ENCODE measurements around the gene TMC8. TPM values are rescaled to one million over a fixed set of nuclear protein-coding genes. Genes with fewer than 3 reads are reported as not detected.

The TMC8 gene
- polyA plus RNA-seq, 1 of the 3 experiments (the other 2 are of a cell fraction): 0.18 TPM

GRCh38 chr17:78142119-78142861 is 11.7 kb downstream of the TMC8 start:
- peaks cover 4 to 19% of the 10 kb centered on the region in 2 experiments; a peak in 2 of 4 replicates for H3K4me1 ChIP-seq (ENCODE audit: control insufficient read depth in 1 of 2, insufficient read depth in 2 of 2, low read depth in 1 of 2, low read length in 1 of 2)
- WGBS (ENCODE audit: low lambda C conversion rate): 65% methylated on average over 11 of the region's 16 CpGs
- no peak overlapping the region for H2AFZ ChIP-seq (ENCODE audit: low read depth)
- no peak overlapping the region for H3K4me3 ChIP-seq (ENCODE audit: low read depth in 2 of 2, low read length in 1 of 2)
- no peaks in the 10 kb centered on the region for H3K79me2 ChIP-seq (ENCODE audit: insufficient read depth)
- ChIA-PET CTCF (interaction anchor here (0.6 to 1.8 kb wide), 6 partner anchors 30 to 123 kb away, joined by 3 to 10 read pairs (median 4); partner anchors contain the start of gene BIRC5), POLR2A (no interaction called here)
- DNase-seq: no peak
- no peaks in the 10 kb centered on the region for H3K27me3 ChIP-seq (ENCODE audit: insufficient read depth)
- H3F3A ChIP-seq (replicated peaks; ENCODE audit: insufficient read depth): peaks cover 3% of the 10 kb centered on the region
- no peak overlapping the region for H3K27ac ChIP-seq (ENCODE audit: low read depth in 2 of 2, low read length in 1 of 2)
- H4K20me1 ChIP-seq (ENCODE audit: insufficient read depth): no peaks in the 10 kb centered on the region
- TF ChIP-seq FOXM1 (IDR thresholded peaks at IDR 0.05; ENCODE audit: low read depth): no peak
- TF ChIP-seq EP300 (IDR thresholded peaks at IDR 0.05; ENCODE audit: borderline replicate concordance in 1 of 2, low read depth in 1 of 2, low read length in 1 of 2): no peak
- TF ChIP-seq TEAD4 (IDR thresholded peaks at IDR 0.05; ENCODE audit: borderline replicate concordance, insufficient read depth): no peak
- H3K9me3 ChIP-seq: no peaks in the 10 kb centered on the region
- H3K36me3 ChIP-seq (replicated peaks in 1 of 2; ENCODE audit: control insufficient read depth in 1 of 2, insufficient read depth in 2 of 2, low read length in 1 of 2): no peaks in the 10 kb centered on the region
- H3K9me2 ChIP-seq: no peaks in the 10 kb centered on the region
- no peak overlapping the region for H3K4me2 ChIP-seq
- H3K9ac ChIP-seq: no peak overlapping the region

- DNase-seq: no peak
- Histone ChIP-seq H4K20me1 (ENCODE audit: insufficient read depth) (no peaks in the 10 kb centered on the region), H3K36me3 (replicated peaks in 1 of 2; ENCODE audit: control insufficient read depth in 1 of 2, insufficient read depth in 2 of 2, low read length in 1 of 2) (no peaks in the 10 kb centered on the region), H3K27me3 (ENCODE audit: insufficient read depth) (no peaks in the 10 kb centered on the region), H3F3A (replicated peaks; ENCODE audit: insufficient read depth) (peaks cover 3% of the 10 kb centered on the region), H3K9me2 (no peaks in the 10 kb centered on the region), H3K4me1 (ENCODE audit: control insufficient read depth in 1 of 2, insufficient read depth in 2 of 2, low read depth in 1 of 2, low read length in 1 of 2) (peaks cover 4 to 19% of the 10 kb centered on the region in 2 experiments; a peak in 2 of 4 replicates), H2AFZ (ENCODE audit: low read depth) (no peak overlapping the region), H3K4me3 (ENCODE audit: low read depth in 2 of 2, low read length in 1 of 2) (no peak overlapping the region), H3K79me2 (ENCODE audit: insufficient read depth) (no peaks in the 10 kb centered on the region), H3K4me2 (peak overlapping the region; percentile 37; the same call in 1 of the 2 replicates), H3K9ac (no peak overlapping the region), H3K27ac (ENCODE audit: low read depth in 2 of 2, low read length in 1 of 2) (no peak overlapping the region), H3K9me3 (no peaks in the 10 kb centered on the region)
- TF ChIP-seq REST (IDR thresholded peaks at IDR 0.05; ENCODE audit: low read depth, low read length): no peak
- TF ChIP-seq FOXJ3 (CRISPR knock-in tag; IDR thresholded peaks at IDR 0.05): no peak
- no peak for TF ChIP-seq TAF1 (IDR thresholded peaks at IDR 0.05; ENCODE audit: borderline replicate concordance, low read depth, low read length)
- no peak for TF ChIP-seq GATA2 (CRISPR knock-in tag; IDR thresholded peaks at IDR 0.05)
- TF ChIP-seq FOXM1 (IDR thresholded peaks at IDR 0.05; ENCODE audit: low read depth): no peak
- no peak for TF ChIP-seq TEAD4 (IDR thresholded peaks at IDR 0.05; ENCODE audit: borderline replicate concordance, insufficient read depth)
- no peak for TF ChIP-seq SIN3A (IDR thresholded peaks at IDR 0.05; ENCODE audit: borderline replicate concordance, low read depth, low read length)
- ChIA-PET POLR2A (interaction anchor here (0.9 kb wide), 1 partner anchor 21 kb away, joined by 3 read pairs; no protein-coding TSS in a partner anchor), CTCF (interaction anchor here (0.9 to 2.6 kb wide), 10 partner anchors 9 to 217 kb away, joined by 3 to 16 read pairs (median 4); no protein-coding TSS in a partner anchor)
- WGBS (ENCODE audit: low lambda C conversion rate): 90% methylated on average over 19 of the region's 21 CpGs
Measured at GRCh38 chr17:78143214-78144146, 12.9 kb downstream of the TMC8 start.

Data from SK-N-SH (cell line).